OCI-LY3 (cell line): ENCODE data around the gene EFCAB6.

Source experiments
- EZH2phosphoT487 ChIP-seq: fragments of 200-600 bp; shearing (Covaris generic); IDR thresholded peaks from 2 replicates; pipeline ENCODE4 v1.6.1; 2018; ENCODE audit warnings: antibody characterized with exemption, mixed run types, low read depth
- TF ChIP-seq, protein P1 (sequence below): fragments of 200-600, 300-600 bp; sonication (generic); IDR thresholded peaks from 2 replicates; pipeline ENCODE4 v1.5.1; 2014; ENCODE audit warnings: antibody characterized with exemption, low read length, low read depth

GRCh38 chr22:43666457-43666856 is 145.6 kb downstream of the EFCAB6 start:
- TF ChIP-seq, protein P1, sequence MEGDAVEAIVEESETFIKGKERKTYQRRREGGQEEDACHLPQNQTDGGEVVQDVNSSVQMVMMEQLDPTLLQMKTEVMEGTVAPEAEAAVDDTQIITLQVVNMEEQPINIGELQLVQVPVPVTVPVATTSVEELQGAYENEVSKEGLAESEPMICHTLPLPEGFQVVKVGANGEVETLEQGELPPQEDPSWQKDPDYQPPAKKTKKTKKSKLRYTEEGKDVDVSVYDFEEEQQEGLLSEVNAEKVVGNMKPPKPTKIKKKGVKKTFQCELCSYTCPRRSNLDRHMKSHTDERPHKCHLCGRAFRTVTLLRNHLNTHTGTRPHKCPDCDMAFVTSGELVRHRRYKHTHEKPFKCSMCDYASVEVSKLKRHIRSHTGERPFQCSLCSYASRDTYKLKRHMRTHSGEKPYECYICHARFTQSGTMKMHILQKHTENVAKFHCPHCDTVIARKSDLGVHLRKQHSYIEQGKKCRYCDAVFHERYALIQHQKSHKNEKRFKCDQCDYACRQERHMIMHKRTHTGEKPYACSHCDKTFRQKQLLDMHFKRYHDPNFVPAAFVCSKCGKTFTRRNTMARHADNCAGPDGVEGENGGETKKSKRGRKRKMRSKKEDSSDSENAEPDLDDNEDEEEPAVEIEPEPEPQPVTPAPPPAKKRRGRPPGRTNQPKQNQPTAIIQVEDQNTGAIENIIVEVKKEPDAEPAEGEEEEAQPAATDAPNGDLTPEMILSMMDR: no peak
- TF ChIP-seq EZH2phosphoT487: no peak
